Fibroblast of lung (primary cell): ENCODE data around the gene CCL2. TPM values are rescaled to one million over a fixed set of nuclear protein-coding genes. Genes with fewer than 3 reads are reported as not detected.

Experiments
- DNase-seq, 2 donors: peaks; one replicate each; pipeline versions ENCODE4 v3.0.0 to v3.0.0-alpha.2; 2010; ENCODE audit warnings: low read depth in 2 of 2
- H2AFZ ChIP-seq: 2 replicates; pipeline ENCODE4 v1.5.1; 2012; ENCODE audit warnings: low read length, control low read depth, inconsistent platforms
- H3K27ac ChIP-seq: 2 replicates; pipeline ENCODE4 v1.5.1; 2011; ENCODE audit warnings: low read length, control low read depth; ENCODE audit not compliant: insufficient read depth
- H3K27me3 ChIP-seq: 2 replicates; pipeline ENCODE4 v1.5.1; 2011; ENCODE audit warnings: mild to moderate bottlenecking, low read length; ENCODE audit not compliant: control insufficient read depth, insufficient read depth
- H3K36me3 ChIP-seq: 2 replicates; pipeline ENCODE4 v1.5.1; 2011; ENCODE audit warnings: low read length; ENCODE audit not compliant: control insufficient read depth, insufficient read depth
- H3K4me1 ChIP-seq: 2 replicates; pipeline ENCODE4 v1.5.1; 2011; ENCODE audit warnings: low read length; ENCODE audit not compliant: control insufficient read depth, insufficient read depth; ENCODE audit errors: extremely low read depth
- H3K4me2 ChIP-seq: 2 replicates; pipeline ENCODE4 v1.5.1; 2011; ENCODE audit warnings: low read length, control low read depth; ENCODE audit not compliant: insufficient read depth; ENCODE audit errors: extremely low read depth
- H3K4me3 ChIP-seq, 4 experiments: fragments of 200-600 bp in 1 of 4; sonication (generic) in 1 of 4; replicated peaks in 1 of 4; 2 replicates each; pipeline ENCODE4 v1.5.1; 2011 to 2016; ENCODE audit warnings: low read length in 4 of 4, low read depth in 3 of 4, mild to moderate bottlenecking in 3 of 4, control low read depth in 2 of 4, inconsistent platforms in 1 of 4, mixed read lengths in 1 of 4; ENCODE audit not compliant: insufficient read depth in 1 of 4; ENCODE audit errors: control extremely low read depth in 1 of 4
- H3K79me2 ChIP-seq: 2 replicates; pipeline ENCODE4 v1.5.1; 2012; ENCODE audit warnings: mild to moderate bottlenecking, low read length, inconsistent platforms; ENCODE audit not compliant: control insufficient read depth, insufficient read depth
- H3K9ac ChIP-seq: 2 replicates; pipeline ENCODE4 v1.5.1; 2011; ENCODE audit warnings: mild to moderate bottlenecking, low read length, control low read depth; ENCODE audit not compliant: insufficient read depth
- H3K9me3 ChIP-seq: 2 replicates; pipeline ENCODE4 v1.5.1; 2012; ENCODE audit warnings: low read depth, low read length; ENCODE audit not compliant: control insufficient read depth, insufficient read depth
- H4K20me1 ChIP-seq: 2 replicates; pipeline ENCODE4 v1.5.1; 2011; ENCODE audit warnings: low read length; ENCODE audit not compliant: control insufficient read depth, insufficient read depth; ENCODE audit errors: extremely low read depth
- CTCF ChIP-seq, 2 donors: IDR thresholded peaks in 1 of 2; conservative IDR thresholded peaks in 1 of 2; 1 replicate in 1 of 2; 2 replicates in 1 of 2; pipeline ENCODE4 v1.5.1; 2011 to 2012; ENCODE audit warnings: low read length in 2 of 2, control low read depth in 1 of 2, inconsistent platforms in 1 of 2, low read depth in 1 of 2, mild to moderate bottlenecking in 1 of 2
- EZH2 ChIP-seq: IDR thresholded peaks from 2 replicates; pipeline ENCODE4 v1.5.1; 2012; ENCODE audit warnings: low read length, control low read depth, mild to moderate bottlenecking; ENCODE audit errors: missing control alignments
- polyA plus RNA-seq, 2 donors: library from polyadenylated mRNA; depleted of rRNA in 1 of 2; stranded (reverse) in 1 of 2; unstranded in 1 of 2; fragments of >200 nt; gene quantifications; 2 replicates each; pipeline ENCODE4 v1.2.1, GENCODE V29; 2011 to 2012; ENCODE audit warnings: missing spikeins in 1 of 2
- total RNA-seq: library from RNA; depleted of rRNA; stranded (reverse); fragments of >200 nt; gene quantifications from 2 replicates; pipeline ENCODE4 v1.2.1, GENCODE V29; 2014

Gene CCL2
- total and polyA plus RNA-seq, 2 donors (not counting 1 experiment from before 2014, with no cell fraction given), result 42.9 to 170 TPM

GRCh38 chr17:34220045-34220751 lies 34.9 kb upstream of the CCL2 start:
- Histone ChIP-seq H3K36me3 (no peaks in the 10 kb centered on the region), H4K20me1 (no peaks in the 10 kb centered on the region), H3K9me3 (no peaks in the 10 kb centered on the region), H3K4me2 (no peak overlapping the region), H3K4me3 (no peak overlapping the region), H3K79me2 (no peaks in the 10 kb centered on the region), H3K4me1 (no peaks in the 10 kb centered on the region), H2AFZ (no peak overlapping the region), H3K27me3 (peaks cover 2% of the 10 kb centered on the region), H3K27ac (no peak overlapping the region), H3K9ac (no peak overlapping the region)
- no peak for DNase-seq
- TF ChIP-seq CTCF (conservative IDR thresholded peaks at IDR 0.05 in 1 of 2, IDR thresholded peaks at IDR 0.05 in 1 of 2; ENCODE audit: low read depth in 1 of 2, low read length in 2 of 2) (no peak), EZH2 (no peak)

- TF ChIP-seq EZH2 (no peak), CTCF (conservative IDR thresholded peaks at IDR 0.05 in 1 of 2, IDR thresholded peaks at IDR 0.05 in 1 of 2; ENCODE audit: low read depth in 1 of 2, low read length in 2 of 2) (no peak)
- no peak for DNase-seq
- Histone ChIP-seq H3K9ac (no peak overlapping the region), H3K27ac (no peak overlapping the region), H3K36me3 (no peaks in the 10 kb centered on the region), H3K4me2 (no peak overlapping the region), H3K4me3 (no peak overlapping the region), H3K79me2 (no peaks in the 10 kb centered on the region), H3K27me3 (peaks cover 2% of the 10 kb centered on the region), H3K9me3 (no peaks in the 10 kb centered on the region), H2AFZ (no peak overlapping the region), H3K4me1 (no peaks in the 10 kb centered on the region), H4K20me1 (no peaks in the 10 kb centered on the region)
These were observed 34.2 kb upstream of the CCL2 start for GRCh38 chr17:34220752-34221395.

DNA sequence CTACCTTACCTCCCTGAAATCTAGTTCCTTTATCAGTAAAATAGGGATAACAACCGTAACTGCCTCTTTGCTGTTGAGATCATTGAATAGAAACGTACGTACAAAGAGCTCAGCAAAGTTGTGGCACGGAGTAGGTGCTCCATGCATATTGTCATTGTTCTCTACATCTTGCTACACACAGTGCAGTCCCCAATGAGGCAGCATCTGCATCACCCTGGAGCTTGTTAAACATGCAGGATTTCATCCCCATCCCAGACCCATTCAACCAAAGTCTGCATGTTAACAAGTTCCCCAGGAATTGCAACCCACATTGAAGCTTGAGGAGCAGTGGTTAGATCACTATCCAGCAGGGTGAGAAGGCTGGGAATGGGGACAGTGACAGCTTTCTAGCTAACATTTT lies 33.7 kb upstream of the CCL2 start:
- H3K4me1 ChIP-seq, result no peaks in the 10 kb centered on the region
- no peaks in the 10 kb centered on the region for H4K20me1 ChIP-seq
- no peak overlapping the region for H3K4me3 ChIP-seq
- H3K27me3 ChIP-seq, result peaks cover 2% of the 10 kb centered on the region
- H3K4me2 ChIP-seq, result no peak overlapping the region
- no peak for TF ChIP-seq EZH2
- no peak for TF ChIP-seq CTCF (conservative IDR thresholded peaks at IDR 0.05 in 1 of 2, IDR thresholded peaks at IDR 0.05 in 1 of 2; ENCODE audit: low read depth in 1 of 2, low read length in 2 of 2)
- no peak overlapping the region for H2AFZ ChIP-seq
- DNase-seq, result no peak
- H3K79me2 ChIP-seq, result no peaks in the 10 kb centered on the region
- H3K27ac ChIP-seq, result no peak overlapping the region
- no peaks in the 10 kb centered on the region for H3K36me3 ChIP-seq
- H3K9me3 ChIP-seq, result no peaks in the 10 kb centered on the region
- no peak overlapping the region for H3K9ac ChIP-seq
